GM19238 (cell line): ENCODE results near the gene SMPD2.

ENCODE experiments used
- DNase-seq: peaks from one replicate; pipeline ENCODE4 v3.0.0; 2011; ENCODE audit warnings: low spot score; ENCODE audit not compliant: insufficient read length

Gene SMPD2

GRCh38 chr6:109440331-109441068 is at the start of gene SMPD2, which contains the start of gene PPIL6:
Gene SMPD2, plus strand, starts transcription at chr6:109440724. Its CDS starts 398 bp downstream, at chr6:109441122.
Gene PPIL6, minus strand, starts transcription at chr6:109440628. Its CDS starts 38 bp downstream, at chr6:109440590.
- peak; percentile 84 for DNase-seq

- no peak for DNase-seq
Measured at GRCh38 chr6:109393157-109393885, 47.2 kb upstream of the SMPD2 start.

GRCh38 chr6:109393886-109394281 is 46.6 kb upstream of the SMPD2 start:
- no peak for DNase-seq

GRCh38 chr6:109396046-109396718 is 44.3 kb upstream of the SMPD2 start:
- DNase-seq: no peak

- no peak for DNase-seq
Measured at GRCh38 chr6:109397020-109397419, 43.5 kb upstream of the SMPD2 start.

GRCh38 chr6:109406196-109406595 is 34.3 kb upstream of the SMPD2 start:
- no peak for DNase-seq

- DNase-seq: no peak
Measured at GRCh38 chr6:109411034-109411433, 29.5 kb upstream of the SMPD2 start.

GRCh38 chr6:109417646-109418045 is 22.9 kb upstream of the SMPD2 start:
- no peak for DNase-seq

GRCh38 chr6:109420751-109421150 is 19.8 kb upstream of the SMPD2 start:
- no peak for DNase-seq

- no peak for DNase-seq
Measured at GRCh38 chr6:109421184-109421583, 19.3 kb upstream of the SMPD2 start.

- no peak for DNase-seq
Measured at GRCh38 chr6:109424946-109425345, 15.6 kb upstream of the SMPD2 start.

GRCh38 chr6:109428889-109429477 is 11.5 kb upstream of the SMPD2 start:
- no peak for DNase-seq

GRCh38 chr6:109429496-109429895 is 11.0 kb upstream of the SMPD2 start:
- DNase-seq: no peak

GRCh38 chr6:109434456-109434855 is 6.1 kb upstream of the SMPD2 start:
- no peak for DNase-seq

GRCh38 chr6:109436041-109436440 is 4.5 kb upstream of the SMPD2 start:
- no peak for DNase-seq

- peak; percentile 36 for DNase-seq
Measured at GRCh38 chr6:109441069-109441816, 719 bp downstream of the SMPD2 start.

GRCh38 chr6:109442393-109442924 is 1.9 kb downstream of the SMPD2 start:
- no peak for DNase-seq

- no peak for DNase-seq
Measured at GRCh38 chr6:109443425-109443950, 3.0 kb downstream of the SMPD2 start.

GRCh38 chr6:109445382-109445781 is 4.9 kb downstream of the SMPD2 start:
- no peak for DNase-seq

GRCh38 chr6:109446072-109446471 is 5.5 kb downstream of the SMPD2 start:
- no peak for DNase-seq

- DNase-seq: no peak
Measured at GRCh38 chr6:109446541-109446940, 6.0 kb downstream of the SMPD2 start.
